Measurements from ENCODE around the gene JAKMIP2. TPM values are rescaled to one million over a fixed set of nuclear protein-coding genes. Genes with fewer than 3 reads are reported as not detected.

Gene JAKMIP2
- total and polyA plus RNA-seq, 8 donors, result 0.19 to 2.6 (median 0.67) TPM

DNA sequence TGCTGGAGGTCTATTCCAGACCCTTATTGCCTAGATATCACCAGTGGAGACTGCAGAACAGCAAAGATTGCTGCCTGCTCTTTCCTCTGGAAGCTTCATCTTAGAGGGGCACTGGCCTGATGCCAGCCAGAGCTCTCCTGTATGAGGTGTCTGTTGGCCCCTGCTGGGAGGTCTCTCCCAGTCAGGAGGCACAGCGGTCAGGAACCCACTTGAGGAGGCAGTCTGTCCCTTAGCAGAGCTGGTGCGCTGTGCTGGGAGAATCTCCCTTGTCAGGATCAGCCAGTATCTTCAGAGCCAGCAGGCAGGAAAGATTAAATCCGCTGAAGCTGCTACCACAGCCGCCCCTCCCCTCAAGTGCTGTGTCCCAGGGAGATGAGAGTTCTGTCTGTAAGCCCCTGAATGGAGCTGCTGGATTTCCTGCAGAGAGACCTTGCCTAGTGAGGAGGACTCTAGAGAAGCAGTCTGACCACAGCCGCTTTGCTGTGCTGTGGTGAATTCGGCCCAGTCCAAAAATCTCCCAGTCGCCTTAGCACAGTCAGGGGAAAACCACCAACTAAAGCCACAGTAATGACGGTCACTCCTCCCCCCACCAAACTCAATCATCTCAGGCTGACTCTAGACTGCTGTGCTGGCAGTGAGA, 124.1 kb downstream of the JAKMIP2 start:
- Histone ChIP-seq H3K36me3 (no peaks in the 10 kb centered on the region), H3K27ac (no peak overlapping the region), H3K4me1 (no peaks in the 10 kb centered on the region), H3K27me3 (no peaks in the 10 kb centered on the region), H3K9me3 (no peaks in the 10 kb centered on the region), H3K4me3 (no peak overlapping the region)
- DNase-seq, result no peak
- TF ChIP-seq, protein P1, sequence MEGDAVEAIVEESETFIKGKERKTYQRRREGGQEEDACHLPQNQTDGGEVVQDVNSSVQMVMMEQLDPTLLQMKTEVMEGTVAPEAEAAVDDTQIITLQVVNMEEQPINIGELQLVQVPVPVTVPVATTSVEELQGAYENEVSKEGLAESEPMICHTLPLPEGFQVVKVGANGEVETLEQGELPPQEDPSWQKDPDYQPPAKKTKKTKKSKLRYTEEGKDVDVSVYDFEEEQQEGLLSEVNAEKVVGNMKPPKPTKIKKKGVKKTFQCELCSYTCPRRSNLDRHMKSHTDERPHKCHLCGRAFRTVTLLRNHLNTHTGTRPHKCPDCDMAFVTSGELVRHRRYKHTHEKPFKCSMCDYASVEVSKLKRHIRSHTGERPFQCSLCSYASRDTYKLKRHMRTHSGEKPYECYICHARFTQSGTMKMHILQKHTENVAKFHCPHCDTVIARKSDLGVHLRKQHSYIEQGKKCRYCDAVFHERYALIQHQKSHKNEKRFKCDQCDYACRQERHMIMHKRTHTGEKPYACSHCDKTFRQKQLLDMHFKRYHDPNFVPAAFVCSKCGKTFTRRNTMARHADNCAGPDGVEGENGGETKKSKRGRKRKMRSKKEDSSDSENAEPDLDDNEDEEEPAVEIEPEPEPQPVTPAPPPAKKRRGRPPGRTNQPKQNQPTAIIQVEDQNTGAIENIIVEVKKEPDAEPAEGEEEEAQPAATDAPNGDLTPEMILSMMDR (IDR thresholded peaks at IDR 0.05), result no peak
- WGBS, 2 donors, result 79 to 85% methylated on average over 8 of the region's 8 CpGs
- intact Hi-C loops (cut with DNase I), result no loop called here
- no peak for ATAC-seq
- FAIRE-seq, result no peak

DNA sequence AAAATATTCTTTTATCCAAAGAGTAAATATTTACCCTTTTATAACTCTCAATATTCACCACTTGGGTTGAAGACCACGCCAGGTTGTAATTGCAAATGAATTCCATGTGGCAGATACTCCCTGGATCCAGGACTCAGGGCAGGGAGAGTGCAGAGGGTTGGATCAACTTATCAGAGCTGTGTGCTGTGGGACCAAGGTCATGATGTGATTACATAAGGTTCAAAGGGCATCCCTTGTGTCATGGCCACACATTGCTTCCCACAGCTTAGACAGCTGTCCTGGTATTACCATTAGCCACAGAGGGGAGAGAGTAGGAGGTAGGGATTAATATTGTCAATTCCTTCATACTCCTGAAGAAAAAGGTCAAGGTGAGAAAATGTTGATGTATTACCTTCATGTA, 133.9 kb downstream of the JAKMIP2 start:
- WGBS, 2 donors, result 61 to 71% methylated on average over 1 of the region's 1 CpG
- TF ChIP-seq, protein P1 (IDR thresholded peaks at IDR 0.05), result no peak
- no peak overlapping the region for H3K4me3 ChIP-seq
- no peaks in the 10 kb centered on the region for H3K27me3 ChIP-seq
- intact Hi-C loops (cut with DNase I), result no loop called here
- H3K4me1 ChIP-seq, result no peaks in the 10 kb centered on the region
- DNase-seq, result no peak
- FAIRE-seq, result no peak
- H3K36me3 ChIP-seq, result no peaks in the 10 kb centered on the region
- no peaks in the 10 kb centered on the region for H3K9me3 ChIP-seq
- peak in 1 of 4 donors; percentile 55 for ATAC-seq
- no peak overlapping the region for H3K27ac ChIP-seq

DNA sequence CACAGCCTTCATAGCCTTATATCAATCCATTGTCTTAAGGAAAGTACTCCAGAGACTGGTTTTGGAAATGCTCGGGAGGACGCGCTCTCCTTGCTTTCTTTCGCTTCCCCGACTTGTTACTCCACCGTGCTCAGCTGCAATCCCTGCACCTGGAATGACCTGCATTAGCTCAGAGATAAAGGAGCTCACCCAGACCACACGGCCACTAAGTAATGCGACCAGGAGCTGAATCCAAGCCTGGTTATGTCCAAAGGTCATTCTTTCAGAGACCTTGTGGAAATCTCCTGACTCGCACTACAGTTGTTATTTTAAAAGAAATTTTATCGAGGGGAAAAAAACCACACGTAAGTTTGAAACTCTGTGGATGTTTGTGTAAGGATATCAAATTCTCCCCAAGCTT, 137.3 kb downstream of the JAKMIP2 start:
- TF ChIP-seq, protein P1 (IDR thresholded peaks at IDR 0.05), result no peak
- H3K4me1 ChIP-seq, result no peaks in the 10 kb centered on the region
- no peaks in the 10 kb centered on the region for H3K27me3 ChIP-seq
- ATAC-seq (peak; percentile 61 to 88 (median 83)), DNase-seq (peak in 1 of 6 donors; percentile 16), FAIRE-seq (no peak)
- H3K27ac ChIP-seq, result no peak overlapping the region
- no peaks in the 10 kb centered on the region for H3K9me3 ChIP-seq
- H3K4me3 ChIP-seq, result peak overlapping the region in 2 of 4 donors; percentile 2 to 13
- no peaks in the 10 kb centered on the region for H3K36me3 ChIP-seq
- WGBS, 2 donors, result 34 to 36% methylated on average over 11 of the region's 11 CpGs
- intact Hi-C loops (cut with DNase I), result no loop called here

DNA sequence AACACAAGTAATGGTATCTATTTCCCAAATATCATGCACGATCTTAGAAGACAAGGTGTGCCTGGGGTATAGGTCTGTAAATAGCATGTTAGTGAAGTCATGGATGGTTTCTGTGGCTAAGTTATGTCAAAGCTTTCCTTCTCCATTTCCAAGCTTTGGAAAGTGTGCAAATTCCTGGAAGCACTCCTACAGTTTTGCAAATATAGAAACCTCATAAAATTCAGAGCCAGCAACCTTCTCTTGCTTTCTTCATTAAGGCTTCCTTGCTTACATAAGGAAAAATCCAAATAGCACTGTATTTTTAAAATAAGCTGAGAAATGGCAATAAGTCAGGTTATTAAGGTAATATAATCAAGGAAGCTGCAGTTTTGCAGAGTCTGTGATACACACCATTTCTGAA, 138.1 kb downstream of the JAKMIP2 start:
- no peak for DNase-seq
- Histone ChIP-seq H3K4me1 (peaks cover 0 to 5% (median 0%) of the 10 kb centered on the region in 3 donors), H3K27me3 (no peaks in the 10 kb centered on the region), H3K27ac (no peak overlapping the region), H3K36me3 (no peaks in the 10 kb centered on the region), H3K9me3 (no peaks in the 10 kb centered on the region), H3K4me3 (no peak overlapping the region)
- intact Hi-C loops (cut with DNase I), result no loop called here
- WGBS, 2 donors, result 93 to 100% methylated on average over 1 of the region's 1 CpG
- no peak for FAIRE-seq
- TF ChIP-seq, protein P1 (IDR thresholded peaks at IDR 0.05), result no peak
- no peak for ATAC-seq

DNA sequence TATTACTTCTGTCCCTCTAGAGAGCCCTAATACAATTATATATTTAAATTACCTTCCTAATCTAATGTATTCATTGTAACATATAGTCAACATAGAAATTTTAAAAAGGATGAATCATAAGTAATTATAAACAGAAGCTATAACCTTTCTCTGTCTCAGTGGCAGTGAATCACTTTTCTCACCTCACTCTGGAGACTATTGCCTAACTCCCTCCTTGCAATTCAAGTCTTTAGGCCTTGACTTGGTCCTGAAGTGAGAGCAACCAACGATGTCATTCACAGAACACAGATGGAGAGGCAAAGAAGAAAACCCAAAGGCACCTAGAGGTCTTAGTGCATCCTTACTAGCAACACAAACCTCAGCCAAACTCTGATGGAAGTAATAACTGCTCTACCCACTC, 139.4 kb downstream of the JAKMIP2 start:
- Histone ChIP-seq H3K27me3 (no peaks in the 10 kb centered on the region), H3K27ac (no peak overlapping the region), H3K4me3 (no peak overlapping the region), H3K4me1 (peaks cover 0 to 10% (median 0%) of the 10 kb centered on the region in 3 donors), H3K36me3 (no peaks in the 10 kb centered on the region), H3K9me3 (no peaks in the 10 kb centered on the region)
- intact Hi-C loops (cut with DNase I), result no loop called here
- ATAC-seq (no peak), DNase-seq (no peak), FAIRE-seq (no peak)
- TF ChIP-seq, protein P1 (IDR thresholded peaks at IDR 0.05), result no peak
- 60 to 66% methylated on average over 1 of the region's 1 CpG for WGBS, 2 donors
